ENCODE data around the gene INCENP.
"Not testable (repeated sequence)": the region's sequence is repeated elsewhere in the genome, so short reads cannot be mapped to it uniquely, and the experiment has no call there.

GRCh38 chr11:62084801-62085200, 39.0 kb upstream of the INCENP start:
- TF ChIP-seq, protein P1, sequence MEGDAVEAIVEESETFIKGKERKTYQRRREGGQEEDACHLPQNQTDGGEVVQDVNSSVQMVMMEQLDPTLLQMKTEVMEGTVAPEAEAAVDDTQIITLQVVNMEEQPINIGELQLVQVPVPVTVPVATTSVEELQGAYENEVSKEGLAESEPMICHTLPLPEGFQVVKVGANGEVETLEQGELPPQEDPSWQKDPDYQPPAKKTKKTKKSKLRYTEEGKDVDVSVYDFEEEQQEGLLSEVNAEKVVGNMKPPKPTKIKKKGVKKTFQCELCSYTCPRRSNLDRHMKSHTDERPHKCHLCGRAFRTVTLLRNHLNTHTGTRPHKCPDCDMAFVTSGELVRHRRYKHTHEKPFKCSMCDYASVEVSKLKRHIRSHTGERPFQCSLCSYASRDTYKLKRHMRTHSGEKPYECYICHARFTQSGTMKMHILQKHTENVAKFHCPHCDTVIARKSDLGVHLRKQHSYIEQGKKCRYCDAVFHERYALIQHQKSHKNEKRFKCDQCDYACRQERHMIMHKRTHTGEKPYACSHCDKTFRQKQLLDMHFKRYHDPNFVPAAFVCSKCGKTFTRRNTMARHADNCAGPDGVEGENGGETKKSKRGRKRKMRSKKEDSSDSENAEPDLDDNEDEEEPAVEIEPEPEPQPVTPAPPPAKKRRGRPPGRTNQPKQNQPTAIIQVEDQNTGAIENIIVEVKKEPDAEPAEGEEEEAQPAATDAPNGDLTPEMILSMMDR (conservative IDR thresholded peaks at IDR 0.05; ENCODE audit: low read length), result not testable (repeated sequence)
- TF ChIP-seq EZH2phosphoT487 (IDR thresholded peaks at IDR 0.05; ENCODE audit: borderline replicate concordance, low read depth, low read length), result not testable (repeated sequence)

Data from OCI-LY7 (cell line).